Panc1 (cell line): ENCODE data around the gene PPM1K.

Experiments used
- POLR2AphosphoS5 ChIP-seq: IDR thresholded peaks from 2 replicates; pipeline ENCODE4 v1.6.1; 2012; ENCODE audit warnings: mild to moderate bottlenecking, low read depth, low read length, moderate library complexity
- SIN3A ChIP-seq: IDR thresholded peaks from 2 replicates; pipeline ENCODE4 v1.6.1; 2012; ENCODE audit warnings: low read depth, mild to moderate bottlenecking, low read length, moderate library complexity, borderline replicate concordance; ENCODE audit not compliant: insufficient read depth
- TCF7L2 ChIP-seq: IDR thresholded peaks from 2 replicates; pipeline ENCODE4 v1.6.1; 2011; ENCODE audit warnings: mild to moderate bottlenecking, low read depth, low read length, inconsistent platforms
- TF ChIP-seq, protein P1 (sequence below): fragments of 450-650 bp; IDR thresholded peaks from 2 replicates; pipeline ENCODE4 v1.5.1; 2017; ENCODE audit warnings: mild to moderate bottlenecking
- TF ChIP-seq, protein P2 (sequence below), 2 experiments: IDR thresholded peaks; 2 replicates each; pipeline ENCODE4 v1.6.1; 2011 to 2012; ENCODE audit warnings: low read depth in 2 of 2, control low read depth in 1 of 2, low read length in 1 of 2, mild to moderate bottlenecking in 1 of 2, moderate library complexity in 1 of 2; ENCODE audit not compliant: insufficient read depth in 1 of 2

DNA sequence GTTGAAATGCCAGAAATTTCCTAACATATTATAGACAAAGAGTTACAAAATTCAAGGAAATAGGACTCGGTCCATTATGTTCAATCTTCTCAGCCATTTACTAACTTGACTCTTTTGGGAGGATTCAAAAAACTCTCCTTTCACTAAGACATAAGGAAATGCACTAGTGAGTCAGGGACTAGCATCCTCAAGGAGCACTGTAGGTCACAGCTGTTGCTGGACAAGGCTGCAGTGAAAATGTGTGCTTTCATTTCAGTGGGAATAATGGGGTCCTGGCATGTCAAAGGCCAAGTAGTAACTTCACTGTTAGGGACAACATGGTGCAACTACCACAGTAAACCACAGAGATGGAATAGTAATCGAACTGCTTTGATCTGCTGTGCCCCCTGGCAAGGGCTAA is 69.0 kb downstream of the PPM1K start:
- TF ChIP-seq, protein P1, sequence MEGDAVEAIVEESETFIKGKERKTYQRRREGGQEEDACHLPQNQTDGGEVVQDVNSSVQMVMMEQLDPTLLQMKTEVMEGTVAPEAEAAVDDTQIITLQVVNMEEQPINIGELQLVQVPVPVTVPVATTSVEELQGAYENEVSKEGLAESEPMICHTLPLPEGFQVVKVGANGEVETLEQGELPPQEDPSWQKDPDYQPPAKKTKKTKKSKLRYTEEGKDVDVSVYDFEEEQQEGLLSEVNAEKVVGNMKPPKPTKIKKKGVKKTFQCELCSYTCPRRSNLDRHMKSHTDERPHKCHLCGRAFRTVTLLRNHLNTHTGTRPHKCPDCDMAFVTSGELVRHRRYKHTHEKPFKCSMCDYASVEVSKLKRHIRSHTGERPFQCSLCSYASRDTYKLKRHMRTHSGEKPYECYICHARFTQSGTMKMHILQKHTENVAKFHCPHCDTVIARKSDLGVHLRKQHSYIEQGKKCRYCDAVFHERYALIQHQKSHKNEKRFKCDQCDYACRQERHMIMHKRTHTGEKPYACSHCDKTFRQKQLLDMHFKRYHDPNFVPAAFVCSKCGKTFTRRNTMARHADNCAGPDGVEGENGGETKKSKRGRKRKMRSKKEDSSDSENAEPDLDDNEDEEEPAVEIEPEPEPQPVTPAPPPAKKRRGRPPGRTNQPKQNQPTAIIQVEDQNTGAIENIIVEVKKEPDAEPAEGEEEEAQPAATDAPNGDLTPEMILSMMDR = no peak
- TF ChIP-seq POLR2AphosphoS5 (no peak), SIN3A (no peak), TCF7L2 (no peak)
- TF ChIP-seq, protein P2, sequence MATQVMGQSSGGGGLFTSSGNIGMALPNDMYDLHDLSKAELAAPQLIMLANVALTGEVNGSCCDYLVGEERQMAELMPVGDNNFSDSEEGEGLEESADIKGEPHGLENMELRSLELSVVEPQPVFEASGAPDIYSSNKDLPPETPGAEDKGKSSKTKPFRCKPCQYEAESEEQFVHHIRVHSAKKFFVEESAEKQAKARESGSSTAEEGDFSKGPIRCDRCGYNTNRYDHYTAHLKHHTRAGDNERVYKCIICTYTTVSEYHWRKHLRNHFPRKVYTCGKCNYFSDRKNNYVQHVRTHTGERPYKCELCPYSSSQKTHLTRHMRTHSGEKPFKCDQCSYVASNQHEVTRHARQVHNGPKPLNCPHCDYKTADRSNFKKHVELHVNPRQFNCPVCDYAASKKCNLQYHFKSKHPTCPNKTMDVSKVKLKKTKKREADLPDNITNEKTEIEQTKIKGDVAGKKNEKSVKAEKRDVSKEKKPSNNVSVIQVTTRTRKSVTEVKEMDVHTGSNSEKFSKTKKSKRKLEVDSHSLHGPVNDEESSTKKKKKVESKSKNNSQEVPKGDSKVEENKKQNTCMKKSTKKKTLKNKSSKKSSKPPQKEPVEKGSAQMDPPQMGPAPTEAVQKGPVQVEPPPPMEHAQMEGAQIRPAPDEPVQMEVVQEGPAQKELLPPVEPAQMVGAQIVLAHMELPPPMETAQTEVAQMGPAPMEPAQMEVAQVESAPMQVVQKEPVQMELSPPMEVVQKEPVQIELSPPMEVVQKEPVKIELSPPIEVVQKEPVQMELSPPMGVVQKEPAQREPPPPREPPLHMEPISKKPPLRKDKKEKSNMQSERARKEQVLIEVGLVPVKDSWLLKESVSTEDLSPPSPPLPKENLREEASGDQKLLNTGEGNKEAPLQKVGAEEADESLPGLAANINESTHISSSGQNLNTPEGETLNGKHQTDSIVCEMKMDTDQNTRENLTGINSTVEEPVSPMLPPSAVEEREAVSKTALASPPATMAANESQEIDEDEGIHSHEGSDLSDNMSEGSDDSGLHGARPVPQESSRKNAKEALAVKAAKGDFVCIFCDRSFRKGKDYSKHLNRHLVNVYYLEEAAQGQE (IDR thresholded peaks at IDR 0.05; ENCODE audit: insufficient read depth in 1 of 2, low read depth in 2 of 2, low read length in 1 of 2) = no peak
